NCI-H1694 treated with DMSO at 0.1 percent for 48 hours (cell line): ENCODE measurements around the gene ENOX1.
"Not testable (repeated sequence)": the region's sequence is repeated elsewhere in the genome, so short reads cannot be mapped to it uniquely, and the experiment has no call there.

Experiments used
- DNase-seq: peaks from one replicate; lab custom pipeline; 2025; lab: John Stamatoyannopoulos, UW

The ENOX1 gene

GRCh38 chr13:43356567-43356966 is 430.2 kb downstream of the ENOX1 start:
- no peak for DNase-seq

- no peak for DNase-seq
Observed at GRCh38 chr13:43355774-43356173, 431.0 kb downstream of the ENOX1 start.

- DNase-seq: peak; percentile 42
Observed at GRCh38 chr13:43354153-43354945, 432.4 kb downstream of the ENOX1 start.

DNA sequence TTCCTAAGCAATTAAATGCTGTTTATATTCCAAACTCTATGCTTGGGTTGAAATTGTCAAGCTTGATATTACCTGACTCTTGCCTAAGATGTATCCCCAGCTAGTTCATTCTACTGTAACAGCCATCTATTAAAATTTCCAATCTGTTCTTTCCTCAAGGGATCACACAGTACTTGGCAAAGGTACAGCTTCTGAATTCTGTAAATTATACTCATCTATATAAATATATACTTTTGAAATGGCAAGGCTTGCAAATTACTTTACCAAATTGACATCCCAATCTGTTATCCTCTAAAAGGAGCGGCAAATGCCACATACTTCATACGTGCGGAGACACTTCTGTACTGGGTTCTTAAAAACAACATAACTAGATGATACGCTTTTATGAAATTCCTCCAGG is 433.1 kb downstream of the ENOX1 start:
- DNase-seq: peak; percentile 72

DNA sequence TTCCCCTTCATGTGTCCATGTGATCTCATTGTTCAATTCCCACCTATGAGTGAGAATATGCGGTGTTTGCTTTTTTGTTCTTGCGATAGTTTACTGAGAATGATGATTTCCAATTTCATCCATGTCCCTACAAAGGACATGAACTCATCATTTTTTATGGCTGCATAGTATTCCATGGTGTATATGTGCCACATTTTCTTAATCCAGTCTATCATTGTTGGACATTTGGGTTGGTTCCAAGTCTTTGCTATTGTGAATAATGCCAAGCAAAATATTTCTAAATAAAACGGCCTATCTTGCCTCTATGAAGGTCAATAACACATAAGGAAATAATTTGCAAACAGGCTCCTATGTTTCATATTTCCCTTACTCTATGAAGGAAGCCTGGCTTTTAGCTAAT is 435.2 kb downstream of the ENOX1 start:
- DNase-seq: not testable (repeated sequence)

DNA sequence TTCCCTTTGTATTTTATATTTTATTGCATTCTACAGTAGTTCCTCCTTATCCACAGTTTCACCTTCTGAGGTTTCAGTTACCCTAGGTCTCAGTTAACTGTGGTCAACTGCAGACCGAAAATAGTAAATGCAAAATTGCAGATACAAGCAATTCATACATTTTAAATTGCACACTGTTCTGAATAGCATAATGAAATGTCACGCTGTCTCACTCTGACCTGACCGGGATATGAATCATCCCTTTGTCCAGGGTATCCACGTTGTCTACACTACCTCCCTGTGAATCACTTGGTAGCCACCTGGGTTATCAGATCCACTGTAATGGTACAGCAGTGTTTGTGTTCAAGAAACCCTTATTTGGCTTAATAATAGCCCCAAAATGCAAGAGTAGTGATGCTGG is 438.4 kb downstream of the ENOX1 start:
- DNase-seq: no peak

GRCh38 chr13:43347877-43348276 is 438.9 kb downstream of the ENOX1 start:
- DNase-seq: no peak

DNA sequence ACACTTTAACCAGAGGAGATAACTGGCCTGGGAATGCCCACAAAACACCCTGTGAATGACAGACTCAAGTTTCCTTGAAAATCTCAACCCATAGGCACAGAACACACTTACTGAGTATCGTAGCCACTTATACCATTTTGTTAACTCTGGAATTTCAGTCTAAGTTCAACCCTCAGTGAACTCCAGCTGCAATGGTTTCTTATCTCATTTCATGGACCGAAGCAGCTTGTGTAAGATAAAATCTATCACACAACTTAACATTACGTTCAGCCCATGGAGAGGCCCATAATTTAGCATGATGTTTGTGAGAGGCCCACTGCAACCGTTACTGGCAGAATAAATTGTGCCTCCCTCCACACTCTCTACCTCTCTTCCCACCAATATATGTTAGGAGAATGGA is 440.3 kb downstream of the ENOX1 start:
- DNase-seq: no peak

DNA sequence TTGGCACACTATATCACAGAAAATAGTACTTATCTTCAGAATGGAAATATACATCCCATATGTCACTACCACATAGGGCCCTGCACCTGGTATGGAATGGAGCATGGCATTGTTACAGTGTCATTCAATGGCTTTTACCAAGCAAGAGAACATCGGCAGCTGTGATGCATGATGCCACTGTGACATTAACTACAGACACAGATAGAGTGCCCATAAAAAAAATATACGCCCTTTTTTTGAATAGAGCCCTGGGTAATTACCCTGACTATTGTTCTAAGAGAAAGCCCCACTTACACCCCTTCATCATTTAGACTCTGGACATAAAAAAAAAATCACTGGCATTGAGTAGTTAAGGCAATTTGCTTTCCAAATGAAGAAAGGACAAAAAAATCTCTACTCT is 443.1 kb downstream of the ENOX1 start:
- DNase-seq: no peak

GRCh38 chr13:43339805-43340550 is 446.8 kb downstream of the ENOX1 start:
- DNase-seq: no peak

DNA sequence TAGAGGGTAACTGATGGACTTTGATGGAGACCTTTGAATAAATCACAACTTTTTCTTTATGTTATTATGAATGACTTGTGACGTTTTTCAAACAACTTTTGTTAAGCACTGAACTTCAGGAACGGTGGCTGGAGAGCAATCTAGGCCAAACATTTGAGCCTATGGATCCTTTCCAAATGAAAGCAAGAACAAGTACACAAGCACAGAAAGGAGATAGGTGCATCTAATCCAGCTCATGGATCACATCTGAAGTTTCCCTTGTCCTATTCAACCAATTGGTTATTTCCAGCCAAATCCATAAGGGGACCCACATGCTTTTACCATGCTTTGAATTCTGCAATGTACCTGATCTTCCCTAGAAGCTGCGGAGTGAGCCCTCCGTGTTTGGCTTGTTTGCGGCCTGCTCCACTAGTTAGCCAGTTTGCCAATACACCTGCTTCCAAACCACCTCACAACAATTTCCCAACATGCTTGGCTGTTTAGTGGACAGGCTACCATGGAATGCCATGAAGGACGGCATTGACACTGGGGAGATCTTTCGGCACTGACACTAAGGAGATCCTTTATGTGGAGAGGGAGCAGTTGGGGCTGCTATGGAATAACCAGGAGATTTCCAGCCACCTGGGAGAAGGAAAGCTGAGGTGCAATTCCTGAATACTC is 447.5 kb downstream of the ENOX1 start:
- no peak for DNase-seq

DNA sequence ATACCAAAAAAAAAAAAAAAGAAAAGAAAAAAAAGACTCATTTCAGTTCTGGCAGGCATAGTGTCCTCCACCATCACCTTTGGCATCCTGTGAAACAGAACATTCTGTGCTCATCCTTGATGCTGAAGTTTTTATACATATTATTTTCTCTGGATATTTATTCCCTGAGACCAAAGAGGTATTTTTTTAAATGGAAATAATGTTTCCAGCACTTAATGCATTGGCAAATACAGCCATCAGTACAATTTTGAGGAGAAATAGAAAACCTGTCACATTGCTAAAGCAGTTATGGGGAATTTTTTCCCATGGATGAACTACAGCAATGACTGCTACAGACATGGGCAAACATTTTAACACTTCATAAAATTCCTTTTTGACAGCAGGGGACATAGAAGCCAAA is 451.0 kb downstream of the ENOX1 start:
- no peak for DNase-seq

GRCh38 chr13:43333176-43333575 is 453.6 kb downstream of the ENOX1 start:
- DNase-seq: peak; percentile 71

DNA sequence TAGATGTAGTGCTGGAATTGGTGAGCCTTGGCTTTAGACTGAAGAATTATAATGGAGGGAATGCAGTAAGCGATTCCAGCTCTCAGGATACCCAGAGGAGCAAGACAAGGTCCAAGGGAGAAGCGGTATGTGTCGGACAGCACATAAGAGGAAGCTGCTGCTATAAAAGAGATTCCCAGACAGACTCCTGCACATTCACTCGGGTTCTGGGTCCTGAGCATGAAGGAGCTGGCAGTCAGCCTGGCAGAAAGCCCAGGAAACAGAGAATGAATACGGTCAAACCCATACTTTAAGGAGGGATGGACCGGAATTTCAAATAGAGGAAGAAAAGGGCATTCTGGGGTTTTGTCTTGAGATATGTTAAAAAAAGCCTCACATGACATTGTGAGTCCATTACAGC is 455.1 kb downstream of the ENOX1 start:
- DNase-seq: no peak

DNA sequence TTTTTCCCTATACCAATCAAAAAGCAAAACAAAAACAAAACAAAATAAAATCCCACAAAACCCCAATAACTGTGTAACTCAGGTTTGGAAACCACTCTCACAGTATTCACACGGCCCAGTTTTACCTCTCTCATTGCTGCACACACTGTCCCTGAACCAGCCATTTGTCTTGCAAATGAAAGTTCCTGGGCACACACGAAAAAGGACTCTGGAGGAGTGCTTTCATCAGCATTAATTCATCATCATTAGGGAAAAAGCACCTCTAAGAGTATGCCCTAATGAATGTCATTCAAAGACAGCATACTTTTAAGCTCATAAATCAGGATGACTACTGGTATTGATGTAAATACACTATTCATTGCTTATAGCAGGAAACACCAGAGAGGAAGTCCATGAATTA is 457.1 kb downstream of the ENOX1 start:
- no peak for DNase-seq

DNA sequence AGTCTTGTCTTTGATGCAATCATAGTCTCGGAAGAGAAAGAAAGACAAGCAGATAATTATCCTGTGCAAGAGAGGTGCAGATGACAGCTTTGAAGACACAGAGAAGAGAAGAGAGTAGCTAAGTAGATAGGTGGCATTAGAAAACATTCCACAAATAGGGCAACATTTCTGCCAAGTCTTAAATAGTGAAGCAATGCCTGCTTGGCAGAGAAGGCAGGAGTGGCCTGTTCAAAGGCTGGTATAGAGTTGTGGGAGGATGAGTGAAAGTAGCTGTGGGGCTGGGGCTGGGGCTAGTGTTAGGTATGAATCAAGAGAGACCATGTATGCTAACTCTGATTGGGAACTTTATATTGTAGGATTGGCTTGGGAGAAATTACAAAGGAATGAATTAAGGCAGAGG is 457.9 kb downstream of the ENOX1 start:
- DNase-seq: no peak

DNA sequence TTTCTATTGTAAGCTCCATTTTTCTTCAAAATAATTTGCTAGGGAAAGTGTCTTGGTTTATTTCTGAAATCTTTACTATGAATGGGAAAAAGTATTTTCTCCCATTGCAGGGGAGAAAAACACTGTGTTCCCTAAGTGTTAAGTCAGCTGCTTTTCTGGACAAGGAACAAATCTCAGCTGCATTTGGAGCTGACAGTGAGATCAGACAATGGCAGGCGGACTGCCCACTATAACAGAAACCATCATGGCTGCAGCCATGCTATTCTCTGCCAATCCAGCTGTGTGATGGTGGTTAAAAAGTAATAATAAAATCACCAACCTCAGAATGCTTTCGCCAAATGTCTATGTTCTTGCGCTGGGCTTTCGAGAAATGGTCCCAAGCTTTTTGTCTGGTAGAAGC is 460.7 kb downstream of the ENOX1 start:
- DNase-seq: no peak

GRCh38 chr13:43325636-43326035 is 461.1 kb downstream of the ENOX1 start:
- no peak for DNase-seq

GRCh38 chr13:43324129-43324528 is 462.6 kb downstream of the ENOX1 start:
- DNase-seq: no peak

DNA sequence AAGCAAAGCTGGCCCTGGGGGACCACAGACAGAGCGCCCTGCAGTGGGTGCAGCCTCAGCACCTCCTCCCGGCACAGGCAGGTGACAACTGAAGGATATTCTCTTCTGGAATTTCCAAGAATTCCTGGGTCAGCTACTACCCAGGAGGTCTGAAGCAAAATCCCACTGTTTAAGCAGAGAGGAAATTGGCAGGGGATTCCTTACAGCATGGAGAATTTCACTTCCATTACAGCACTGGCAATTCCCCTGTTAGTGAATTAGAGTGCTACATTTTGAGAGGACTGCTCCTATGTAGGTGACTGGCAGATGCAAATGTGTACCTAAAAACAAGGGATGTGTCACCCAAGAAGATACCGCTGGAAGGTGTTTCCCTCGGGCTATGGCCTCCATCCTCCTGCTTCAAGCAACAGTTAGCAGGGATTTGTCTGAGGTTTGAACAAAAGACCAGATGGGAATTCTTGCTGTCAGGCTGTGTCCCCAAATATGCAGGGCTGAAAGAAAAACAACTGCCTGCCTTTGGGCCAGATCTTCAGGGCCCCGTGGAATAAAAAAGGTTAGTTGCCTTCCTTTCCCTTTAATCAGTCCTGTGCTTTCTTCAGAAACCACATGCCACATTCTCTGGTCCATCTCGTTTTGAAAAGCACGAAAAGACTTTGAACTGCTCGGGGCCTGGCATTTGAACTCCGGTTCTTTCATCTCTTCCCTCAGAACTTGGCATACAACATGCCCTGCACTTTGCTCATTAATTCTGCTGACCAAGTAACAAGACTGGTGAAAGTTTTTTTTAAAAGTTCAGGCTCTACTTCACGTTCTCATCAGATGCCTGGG is 466.9 kb downstream of the ENOX1 start:
- no peak for DNase-seq

DNA sequence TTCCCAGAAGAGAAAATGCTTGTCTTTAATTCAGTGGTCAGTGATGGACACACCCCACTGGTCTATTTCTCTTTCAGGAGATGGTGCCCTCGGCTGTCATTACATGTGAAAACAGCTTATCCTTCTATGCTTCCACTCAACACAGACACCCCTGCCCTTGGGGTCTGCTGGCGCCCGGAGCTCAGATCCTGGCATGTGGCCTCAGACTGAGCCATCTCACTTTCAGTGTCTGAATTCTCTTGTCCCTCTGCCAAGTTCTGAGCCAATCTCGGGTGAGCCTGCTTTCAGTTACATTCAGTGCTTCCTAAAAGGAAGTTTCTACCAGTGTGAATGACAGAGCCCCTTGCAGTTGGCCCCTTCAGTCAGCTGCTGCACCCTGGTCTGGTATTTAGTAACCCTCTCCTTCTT is 469.8 kb downstream of the ENOX1 start:
- peak; percentile 82 for DNase-seq

GRCh38 chr13:43316281-43316680 is 470.5 kb downstream of the ENOX1 start:
- DNase-seq: no peak
